HG03342 (cell line): ENCODE data around the gene WDR6.

ENCODE experiments used
- ATAC-seq: cut with Tn5 transposase; IDR thresholded peaks from one replicate; pipeline ENCODE4 v1.9.1; 2021; ENCODE audit warnings: mild to moderate bottlenecking, moderate library complexity; ENCODE audit not compliant: unreplicated experiment

WDR6 gene

DNA sequence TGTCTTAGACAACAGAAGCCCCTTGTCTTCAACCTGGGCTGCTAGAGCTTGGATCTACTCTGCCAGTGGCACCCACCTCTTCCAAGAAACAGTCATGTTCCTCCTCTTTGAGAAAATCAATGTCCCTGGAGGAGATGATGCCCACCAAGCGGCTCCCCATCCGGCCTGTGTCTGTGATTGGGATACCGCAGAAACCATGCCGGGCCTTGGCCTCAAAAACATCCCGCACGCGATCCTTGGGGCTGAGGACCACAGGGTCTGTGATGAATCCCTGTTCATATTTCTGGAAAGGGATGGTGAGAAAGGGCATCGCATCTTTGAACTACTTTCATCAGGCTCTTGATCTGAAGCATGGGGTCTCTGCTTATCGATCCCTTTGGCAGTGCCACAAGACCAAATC lies 20.4 kb downstream of the WDR6 start:
- ATAC-seq = no peak

- ATAC-seq = no peak
These were observed 21.1 kb downstream of the WDR6 start for GRCh38 chr3:49028298-49028672.

DNA sequence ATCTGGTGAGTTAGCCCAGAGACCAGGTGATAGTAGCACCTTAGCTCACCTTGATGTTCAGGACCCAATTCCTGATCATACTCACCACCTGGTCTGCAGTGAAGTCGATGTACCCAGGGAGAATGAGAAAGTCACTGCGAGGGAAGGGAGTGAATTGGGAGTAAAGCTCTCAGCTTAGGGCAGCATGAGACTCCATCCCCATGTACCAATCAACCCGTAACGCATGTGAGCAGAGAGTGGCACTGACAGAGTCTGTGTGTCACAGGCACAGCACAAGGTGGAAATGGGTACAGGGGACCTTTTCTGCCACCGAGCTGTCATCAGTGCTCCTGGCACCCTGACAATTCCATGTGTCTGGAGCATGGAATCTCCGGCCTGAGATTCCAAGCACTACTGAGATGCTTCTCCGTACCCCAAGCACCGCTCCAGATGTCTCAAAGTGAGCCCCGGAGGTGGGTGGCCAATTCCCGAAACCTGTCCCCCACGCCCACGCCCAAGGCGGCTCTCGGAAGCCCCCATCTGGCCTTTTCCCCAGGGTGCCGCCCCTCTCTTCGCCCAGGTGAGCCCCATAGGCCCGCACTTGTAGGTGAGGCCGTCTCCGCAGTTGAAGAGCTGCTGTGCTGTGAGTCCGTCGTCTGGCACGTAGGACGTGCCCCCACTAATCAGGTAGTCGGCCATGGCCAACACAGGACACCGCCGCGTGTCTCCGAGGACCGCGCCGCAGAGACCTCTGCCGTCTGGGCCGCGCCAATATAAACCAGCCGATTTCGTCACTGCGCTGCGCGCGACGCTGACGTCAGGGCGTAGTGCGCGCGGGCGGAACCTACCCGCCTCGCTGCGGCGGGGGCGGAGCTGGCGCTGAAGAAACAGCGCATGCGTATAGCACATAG lies 21.7 kb downstream of the WDR6 start, which contains the start of gene IMPDH2:
IMPDH2 (minus strand) TSS at position 726 of the 890 bp plus-strand sequence; CDS start at position 678, 48 bp downstream.
- ATAC-seq = peak; percentile 88

DNA sequence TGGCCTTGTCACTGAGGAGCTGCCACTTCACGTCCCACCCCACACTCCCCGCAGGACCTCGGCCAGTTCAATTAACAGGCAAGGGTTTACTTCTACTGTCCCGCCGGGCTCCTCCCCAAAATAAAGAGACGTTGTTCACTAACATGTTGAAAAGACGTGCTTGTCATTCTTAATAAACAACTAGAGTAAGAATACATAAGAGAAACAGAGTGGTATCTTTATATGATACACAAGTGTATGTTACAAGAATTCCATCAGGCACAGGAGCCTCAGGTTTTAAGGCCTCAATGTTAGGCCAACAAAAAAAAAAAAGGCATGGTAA lies 22.3 kb downstream of the WDR6 start:
- no peak for ATAC-seq

GRCh38 chr3:49030321-49030720 lies 23.1 kb downstream of the WDR6 start:
- ATAC-seq = no peak

DNA sequence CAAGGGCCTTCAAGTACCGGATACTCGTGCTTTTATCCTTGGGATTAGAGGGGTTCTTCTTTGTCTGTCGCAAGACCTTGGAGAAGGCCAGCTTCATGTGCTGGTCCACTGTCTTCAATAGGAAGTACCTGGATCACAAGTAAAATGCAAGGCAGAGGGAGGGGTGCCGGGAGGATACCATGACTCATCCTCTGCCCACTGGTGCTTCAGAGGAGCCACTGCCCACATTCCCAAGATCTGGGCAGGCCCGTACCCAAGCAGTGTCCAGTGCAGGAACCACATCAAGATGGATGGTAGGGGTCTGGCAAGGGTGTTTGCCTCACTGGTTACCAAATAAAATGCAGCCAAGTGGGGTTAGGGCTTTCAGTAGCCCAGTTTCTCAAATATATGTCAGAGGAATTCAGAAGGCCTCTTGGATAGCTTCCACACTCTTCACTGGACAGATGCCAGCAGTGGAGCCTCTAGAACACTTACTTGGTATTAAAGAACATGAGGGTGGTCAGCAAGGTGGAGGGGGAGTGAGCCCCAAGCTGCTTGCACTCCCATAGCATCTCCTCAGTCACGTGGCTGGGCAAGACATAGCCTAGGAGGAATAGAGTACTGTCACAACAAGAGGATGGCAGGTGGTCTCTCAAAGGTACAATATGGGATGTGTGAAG lies 25.6 kb downstream of the WDR6 start:
- ATAC-seq = no peak

DNA sequence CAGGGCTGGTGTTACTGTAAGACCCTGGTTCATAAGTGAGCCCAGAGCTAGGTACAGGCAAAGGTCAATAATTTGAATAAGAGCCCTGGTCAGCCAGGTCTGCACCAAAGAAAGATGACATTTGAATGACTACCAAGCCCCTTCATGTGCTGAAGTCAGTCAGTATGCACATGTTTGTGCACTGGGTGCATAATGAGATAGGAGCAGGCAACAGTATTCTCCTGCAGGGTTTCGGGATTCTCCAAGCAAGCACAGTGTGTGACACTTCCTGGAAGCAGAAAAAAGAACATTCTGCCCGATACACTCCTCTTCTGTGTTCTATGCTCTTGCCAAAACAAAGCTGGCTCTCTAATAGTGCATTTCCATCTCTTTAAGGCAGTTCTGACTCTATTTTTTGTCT lies 27.5 kb downstream of the WDR6 start:
- ATAC-seq = no peak

GRCh38 chr3:49035281-49035680 lies 28.1 kb downstream of the WDR6 start:
- no peak for ATAC-seq

GRCh38 chr3:49053543-49053942 lies 46.4 kb downstream of the WDR6 start:
- ATAC-seq = no peak

GRCh38 chr3:49054344-49054862 lies 47.2 kb downstream of the WDR6 start:
- no peak for ATAC-seq

- no peak for ATAC-seq
These were observed 50.1 kb downstream of the WDR6 start for GRCh38 chr3:49057268-49057667.

DNA sequence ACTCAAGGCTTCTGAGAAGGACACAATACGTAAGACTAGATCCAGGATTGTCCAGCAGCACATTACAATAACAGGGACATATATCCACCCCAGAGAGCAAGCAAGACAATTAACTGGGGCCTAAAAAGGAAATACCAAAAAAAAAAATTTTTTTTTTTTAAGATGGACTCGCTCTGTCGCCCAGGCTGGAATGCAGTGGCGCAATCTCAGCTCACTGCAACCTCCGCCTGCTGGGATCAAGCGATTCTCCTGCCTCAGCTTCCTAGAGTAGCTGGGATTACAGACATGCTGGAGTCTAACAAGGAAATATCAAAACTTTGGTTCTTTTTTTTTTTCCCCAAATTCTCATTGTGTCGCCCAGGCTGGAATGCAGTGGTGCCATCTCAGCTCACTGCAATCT lies 50.8 kb downstream of the WDR6 start:
- ATAC-seq = no peak
